ENCODE data around the gene MAN2A1. TPM values are rescaled to one million over a fixed set of nuclear protein-coding genes. Genes with fewer than 3 reads are reported as not detected.

Gene MAN2A1
- total RNA-seq, 1 experiment from 2014 or later: 78.0 TPM

GRCh38 chr5:109812698-109813097 lies 123.0 kb downstream of the MAN2A1 start:
- no peak overlapping the region for H2BK120ac ChIP-seq (ENCODE audit: low read depth, low read length, poor library complexity, severe bottlenecking)
- no peak overlapping the region for H3K18ac ChIP-seq (ENCODE audit: insufficient read length, low read depth, low read length)
- H2BK20ac ChIP-seq (ENCODE audit: low read depth, low read length, poor library complexity, severe bottlenecking): no peak overlapping the region
- H3K9me3 ChIP-seq (ENCODE audit: control insufficient read depth, low read depth, low read length): no peaks in the 10 kb centered on the region
- H2AFZ ChIP-seq (ENCODE audit: low read length): no peak overlapping the region
- Mint-ChIP-seq H3K4me3 (no peak overlapping the region), H3K27ac (no peak overlapping the region), H3K9me3 (no peaks in the 10 kb centered on the region), H3K4me1 (peaks cover 3 to 5% of the 10 kb centered on the region in 2 experiments; a peak in 1 of 4 replicates), H3K36me3 (ENCODE audit: insufficient read depth in 1 of 3, low read depth in 3 of 3) (peaks cover 11 to 39% (median 28%) of the 10 kb centered on the region in 3 experiments; a peak in 6 of 7 replicates), H3K27me3 (ENCODE audit: low read depth) (no peaks in the 10 kb centered on the region)
- H3K4me2 ChIP-seq (ENCODE audit: insufficient read depth, insufficient read length, low read length): no peak overlapping the region
- H4K8ac ChIP-seq (replicated peaks; ENCODE audit: insufficient read length, low read depth, low read length): no peak overlapping the region
- no peak overlapping the region for H2BK15ac ChIP-seq (ENCODE audit: low read depth, low read length)
- no peak overlapping the region for H2AK5ac ChIP-seq (ENCODE audit: insufficient read length, low read length)
- H3T11ph ChIP-seq (ENCODE audit: low read length): no peak overlapping the region
- H3K56ac ChIP-seq (ENCODE audit: insufficient read length, low read depth, low read length): no peak overlapping the region
- no CpG with 5 or more reads among the region's 2 CpGs for WGBS (ENCODE audit: extremely low coverage, insufficient read length, low lambda C conversion rate)
- no peak overlapping the region for H3K23ac ChIP-seq (ENCODE audit: insufficient read length, low read depth, low read length)
- no peaks in the 10 kb centered on the region for H3K79me1 ChIP-seq (ENCODE audit: insufficient read depth, low read depth, low read length, poor library complexity, severe bottlenecking)
- no peak overlapping the region for H4K91ac ChIP-seq (ENCODE audit: insufficient read length, low read depth, low read length)
- H3K79me2 ChIP-seq (ENCODE audit: insufficient read depth, low read length): no peaks in the 10 kb centered on the region
- H3K27me3 ChIP-seq (ENCODE audit: insufficient read depth, low read length): no peaks in the 10 kb centered on the region
- no peaks in the 10 kb centered on the region for H4K20me1 ChIP-seq (ENCODE audit: control insufficient read depth, insufficient read depth, insufficient read length)
- no peak overlapping the region for H2BK5ac ChIP-seq (ENCODE audit: insufficient read length, low read length)
- no peak overlapping the region for H3K4ac ChIP-seq (ENCODE audit: low read depth, low read length)
- H3K23me2 ChIP-seq (ENCODE audit: insufficient read length, low read depth, low read length, poor library complexity, severe bottlenecking): no peaks in the 10 kb centered on the region
- no peak overlapping the region for H4K5ac ChIP-seq (ENCODE audit: insufficient read length, low read depth, low read length)
- no peak overlapping the region for H2BK12ac ChIP-seq (ENCODE audit: insufficient read length, low read depth, low read length)
- no peaks in the 10 kb centered on the region for H3K4me1 ChIP-seq (ENCODE audit: insufficient read depth, low read length)
- no peak overlapping the region for H3K14ac ChIP-seq (ENCODE audit: insufficient read depth, low read length)
- TF ChIP-seq CTCF (conservative IDR thresholded peaks at IDR 0.05): no peak
- DNase-seq: no peak
- H3K27ac ChIP-seq (ENCODE audit: insufficient read length, low read depth, low read length): no peak overlapping the region
- H3K9ac ChIP-seq (ENCODE audit: extremely low read depth, insufficient read length, low read length): no peak overlapping the region

Measured in H9 (cell line).